ENCODE results near the gene C4orf50.

C4orf50 gene

DNA sequence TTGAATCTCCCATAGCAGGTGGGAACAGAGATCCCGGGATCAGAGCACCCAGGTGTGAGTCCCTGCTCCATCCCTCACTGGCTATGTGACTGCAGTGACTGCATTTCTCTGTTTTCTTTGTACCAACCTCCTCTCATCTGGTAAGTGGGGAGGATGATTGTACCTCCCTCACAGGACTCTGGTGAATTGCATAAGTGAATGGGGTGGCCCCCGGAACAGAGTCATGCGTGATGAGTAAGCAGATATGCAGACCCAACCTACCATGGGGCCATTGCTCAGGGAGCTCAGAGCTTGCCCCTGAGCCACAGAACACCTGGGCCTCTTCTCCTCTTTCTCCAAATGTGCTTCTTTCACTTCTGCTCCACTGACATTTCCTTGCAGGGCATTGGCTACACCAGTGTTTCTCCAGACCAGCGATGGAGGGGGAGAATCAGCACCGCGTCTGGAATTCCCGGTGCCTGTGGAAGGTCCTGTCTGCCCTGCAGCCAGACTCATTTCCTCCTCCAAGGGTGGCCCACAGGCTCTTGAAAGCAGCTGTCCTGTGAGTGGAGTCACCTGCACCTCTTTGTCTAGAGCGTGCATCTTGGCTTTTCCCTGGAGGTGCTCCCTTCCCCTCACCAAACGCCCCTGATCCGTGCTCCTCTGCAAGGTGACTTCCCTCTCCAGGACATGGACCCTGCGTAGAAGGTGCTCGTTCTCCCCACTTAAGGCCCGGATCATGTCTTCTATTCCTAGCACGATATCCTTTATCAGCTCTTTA lies 30.0 kb downstream of the C4orf50 start:
- no peak for DNase-seq (ENCODE audit: insufficient read length, low spot score)
- TF ChIP-seq POLR2A (IDR thresholded peaks at IDR 0.05; ENCODE audit: low read depth, low read length): no peak
- FAIRE-seq: no peak

DNA sequence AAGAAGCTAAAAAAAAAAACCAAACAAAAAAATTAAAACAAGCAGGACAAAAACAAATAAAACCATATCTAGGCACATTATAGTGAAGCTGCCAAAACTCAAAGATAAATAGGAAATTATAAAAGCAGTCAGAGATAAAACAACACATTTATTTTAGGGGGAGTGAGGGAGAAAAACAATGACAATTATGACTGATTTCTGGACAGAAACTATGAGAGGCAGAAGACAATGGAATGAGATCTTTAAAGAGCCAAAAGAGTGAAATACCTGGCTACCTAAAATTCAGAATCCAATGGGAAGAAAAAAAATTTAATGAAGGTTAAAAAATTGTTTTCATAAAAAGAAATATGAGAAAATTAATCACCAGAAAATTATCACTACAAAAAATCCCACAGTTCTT lies 33.4 kb downstream of the C4orf50 start:
- no peak for TF ChIP-seq POLR2A (IDR thresholded peaks at IDR 0.05; ENCODE audit: low read depth, low read length)
- DNase-seq (ENCODE audit: insufficient read length, low spot score) (no peak), FAIRE-seq (no peak)

DNA sequence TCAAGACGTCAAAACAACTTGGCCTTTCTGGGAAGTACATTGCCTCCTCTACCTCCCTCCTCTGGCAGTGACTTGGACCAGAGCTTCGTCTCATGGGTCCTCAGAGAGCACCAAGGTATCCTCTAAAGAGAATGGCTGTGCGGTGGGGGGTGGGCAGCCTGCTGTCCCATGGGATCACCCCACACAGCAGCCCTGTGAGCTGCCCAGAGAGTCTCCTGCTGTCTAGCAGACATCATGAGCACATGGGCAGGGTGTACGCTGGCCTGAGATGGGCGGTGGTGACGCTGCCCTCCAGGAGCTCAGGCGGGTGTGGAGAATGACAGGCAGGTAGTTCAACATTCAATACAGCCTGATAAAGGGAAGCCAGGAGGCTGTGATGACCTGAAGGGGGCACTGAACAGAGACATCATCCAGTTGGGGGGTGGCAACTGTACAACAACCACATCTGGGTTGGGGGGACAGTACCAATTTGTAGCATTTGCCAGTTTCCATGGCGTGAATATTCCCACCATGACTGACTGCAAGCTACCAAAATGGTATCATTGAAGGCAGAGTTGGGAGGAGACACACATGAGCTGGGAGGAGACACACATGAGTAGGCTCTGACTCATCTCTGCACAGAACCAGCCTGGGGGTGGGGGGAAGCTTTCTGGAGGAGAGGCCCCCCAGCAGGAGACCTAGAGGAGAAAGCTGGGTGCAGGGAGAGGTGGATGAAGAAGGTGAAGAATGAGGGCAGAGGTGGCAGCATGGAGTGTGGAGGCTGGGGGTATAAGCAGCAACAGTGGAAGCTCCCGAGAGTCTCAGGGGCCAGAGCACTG lies 35.9 kb downstream of the C4orf50 start:
- FAIRE-seq: no peak

DNA sequence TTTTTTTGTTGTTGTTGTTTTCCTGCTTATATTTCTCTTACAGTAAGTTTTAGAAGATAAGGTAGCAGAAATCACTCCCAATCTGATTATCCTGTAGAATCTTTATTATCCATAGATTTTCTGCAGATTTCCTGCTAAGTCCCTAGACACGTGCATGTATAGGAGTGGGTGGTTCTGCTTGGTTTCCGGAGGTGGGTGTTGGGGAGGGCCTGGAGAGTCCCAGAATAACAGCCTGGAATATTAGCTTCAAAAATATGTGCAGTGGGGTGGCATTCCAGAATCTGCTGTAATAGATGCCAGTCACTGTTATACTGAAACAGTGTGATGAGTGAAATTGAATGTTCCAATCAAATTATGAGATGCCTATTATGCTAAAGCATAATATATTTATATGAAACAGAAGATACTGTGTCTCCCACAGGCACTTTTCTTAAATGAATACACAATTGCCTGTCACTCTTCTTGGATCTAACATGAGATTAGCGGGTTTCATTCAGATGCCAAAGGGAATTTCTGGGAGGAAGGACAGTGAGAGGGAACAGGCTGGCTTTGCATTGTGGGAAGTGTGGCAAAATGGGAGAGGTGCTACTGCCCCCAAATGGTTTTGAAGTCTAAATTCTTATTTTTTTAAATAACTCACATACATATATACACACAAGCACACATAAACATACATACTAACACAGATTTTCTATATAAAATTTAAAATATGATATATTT lies 37.6 kb downstream of the C4orf50 start:
- DNase-seq (ENCODE audit: insufficient read length, low spot score) (no peak), FAIRE-seq (no peak)
- no peak for TF ChIP-seq POLR2A (IDR thresholded peaks at IDR 0.05; ENCODE audit: low read depth, low read length)

More for the DNA sequence above, 35.9 kb downstream of the C4orf50 start:
- no peak for DNase-seq (ENCODE audit: insufficient read length, low spot score)
- no peak for TF ChIP-seq POLR2A (IDR thresholded peaks at IDR 0.05; ENCODE audit: low read depth, low read length)

DNA sequence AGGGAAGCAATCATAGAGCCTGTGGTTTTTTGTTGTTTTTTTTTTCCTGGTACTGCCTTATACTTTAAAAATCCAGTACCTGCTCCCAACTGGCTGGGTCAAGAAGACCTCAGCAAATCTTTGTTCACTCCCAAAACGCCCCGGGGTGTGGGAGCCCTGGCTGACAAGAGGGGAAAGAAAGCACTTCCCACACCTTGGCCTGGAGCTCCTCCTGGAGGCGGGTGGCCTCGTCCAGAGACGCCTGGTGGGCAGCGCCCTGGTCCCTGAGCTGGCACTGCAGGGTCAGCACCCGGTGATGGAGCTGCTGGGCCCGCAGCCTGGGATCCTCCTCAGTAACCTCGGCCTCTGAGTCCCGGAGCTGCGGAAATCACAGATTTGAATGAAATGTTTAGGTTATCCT lies 38.2 kb downstream of the C4orf50 start:
- FAIRE-seq: no peak
- no peak for DNase-seq (ENCODE audit: insufficient read length, low spot score)
- TF ChIP-seq POLR2A (IDR thresholded peaks at IDR 0.05; ENCODE audit: low read depth, low read length): no peak

DNA sequence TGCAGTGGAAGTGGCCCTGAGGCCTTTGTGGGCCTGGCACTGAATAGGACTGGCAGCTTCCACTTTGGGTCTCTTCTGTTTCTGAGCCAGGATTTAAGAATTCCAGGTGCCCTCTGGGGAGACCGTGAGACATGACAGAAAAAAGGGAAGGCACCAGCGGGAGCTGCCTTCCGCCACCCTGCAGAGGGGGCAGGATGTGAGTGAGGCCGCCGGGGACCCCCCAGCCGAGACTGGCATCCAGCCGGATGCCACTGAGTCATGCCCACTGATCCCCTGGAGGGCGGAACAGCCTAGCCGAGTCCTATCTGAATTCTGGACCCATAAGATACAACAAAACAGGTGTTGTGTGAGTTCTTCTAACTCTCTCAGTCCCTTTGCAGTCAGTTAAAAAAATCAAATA lies 41.3 kb downstream of the C4orf50 start:
- FAIRE-seq: no peak
- no peak for DNase-seq (ENCODE audit: insufficient read length, low spot score)
- TF ChIP-seq POLR2A (IDR thresholded peaks at IDR 0.05; ENCODE audit: low read depth, low read length): no peak

DNA sequence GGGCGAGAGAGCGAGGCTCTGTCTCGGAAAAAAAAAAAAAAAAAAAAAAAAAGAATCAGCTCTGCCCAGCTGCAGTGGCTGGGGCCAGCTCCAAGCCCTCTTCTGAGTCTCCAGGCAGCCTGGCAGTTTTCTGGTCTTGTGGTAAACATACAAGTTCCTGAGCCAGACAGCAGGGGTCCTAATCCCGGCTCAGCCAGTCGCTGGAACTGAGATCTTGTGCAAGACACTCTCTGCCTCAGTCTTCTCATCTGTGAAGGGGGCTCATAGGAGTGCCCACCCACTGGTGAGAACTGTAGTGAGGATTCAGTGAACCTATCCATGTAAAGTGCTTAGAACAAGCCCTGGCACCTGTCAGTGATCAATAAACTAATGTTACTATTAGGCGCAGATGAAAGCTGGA lies 41.8 kb downstream of the C4orf50 start:
- TF ChIP-seq POLR2A (IDR thresholded peaks at IDR 0.05; ENCODE audit: low read depth, low read length): no peak
- DNase-seq (ENCODE audit: insufficient read length, low spot score) (no peak), FAIRE-seq (no peak)

DNA sequence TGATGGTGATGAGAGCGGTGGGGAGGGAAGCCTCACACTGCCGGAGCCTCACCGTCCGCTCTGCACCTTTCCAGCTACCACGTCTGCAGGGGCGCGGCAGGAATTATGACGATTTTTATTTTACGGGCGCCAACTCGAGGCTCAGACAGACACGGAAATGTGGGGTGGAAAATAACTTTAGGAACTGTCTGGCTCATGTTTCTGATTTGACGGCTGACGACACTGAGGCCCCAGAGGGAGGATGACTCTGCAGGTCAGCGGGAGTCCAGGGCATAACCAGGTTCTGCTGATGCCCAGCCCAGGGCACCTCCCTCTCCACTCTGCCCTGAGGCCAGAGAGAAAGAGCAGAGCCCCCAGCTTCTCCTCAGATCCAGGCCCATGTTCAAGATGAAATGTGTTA lies 43.9 kb downstream of the C4orf50 start:
- no peak for DNase-seq (ENCODE audit: insufficient read length, low spot score)
- no peak for FAIRE-seq
- TF ChIP-seq POLR2A (IDR thresholded peaks at IDR 0.05; ENCODE audit: low read depth, low read length): no peak

DNA sequence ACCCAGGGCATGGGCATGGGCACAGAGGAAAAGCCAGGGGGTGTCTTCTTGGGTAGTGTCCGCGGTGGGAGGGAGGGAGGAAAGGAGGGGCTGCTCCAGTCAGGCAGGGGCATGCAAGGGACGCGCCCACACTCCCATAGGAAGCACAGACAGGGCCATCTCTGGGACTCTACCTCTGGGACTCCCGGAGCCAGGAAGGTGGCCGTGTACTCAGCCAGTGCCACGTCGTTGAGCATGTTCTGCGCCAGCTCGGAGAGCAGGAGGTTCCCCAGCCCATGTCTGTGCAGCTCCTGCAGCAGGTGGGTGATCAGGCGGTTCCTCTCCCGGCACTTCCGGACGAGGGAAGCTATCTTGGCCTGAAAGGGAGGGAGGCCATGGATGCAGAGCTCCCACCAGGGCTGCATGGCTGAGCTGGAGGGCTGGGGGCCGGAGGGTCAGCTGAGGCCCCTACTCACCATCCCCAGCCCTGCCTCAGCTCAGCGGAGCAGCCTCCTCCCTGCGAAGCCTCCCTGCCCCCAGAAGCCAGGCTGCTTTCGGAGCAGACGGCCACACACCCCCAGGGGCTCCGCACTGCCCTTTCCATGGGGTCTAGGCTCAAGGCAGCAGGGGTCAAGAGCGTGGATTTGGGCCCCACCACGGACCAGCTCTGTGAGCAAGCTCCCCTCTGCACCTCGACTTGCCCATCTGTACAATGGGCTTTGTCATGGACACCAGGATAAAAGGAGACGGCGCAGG lies 44.6 kb downstream of the C4orf50 start:
- DNase-seq (ENCODE audit: insufficient read length, low spot score) (no peak), FAIRE-seq (no peak)
- TF ChIP-seq POLR2A (IDR thresholded peaks at IDR 0.05; ENCODE audit: low read depth, low read length): no peak

DNA sequence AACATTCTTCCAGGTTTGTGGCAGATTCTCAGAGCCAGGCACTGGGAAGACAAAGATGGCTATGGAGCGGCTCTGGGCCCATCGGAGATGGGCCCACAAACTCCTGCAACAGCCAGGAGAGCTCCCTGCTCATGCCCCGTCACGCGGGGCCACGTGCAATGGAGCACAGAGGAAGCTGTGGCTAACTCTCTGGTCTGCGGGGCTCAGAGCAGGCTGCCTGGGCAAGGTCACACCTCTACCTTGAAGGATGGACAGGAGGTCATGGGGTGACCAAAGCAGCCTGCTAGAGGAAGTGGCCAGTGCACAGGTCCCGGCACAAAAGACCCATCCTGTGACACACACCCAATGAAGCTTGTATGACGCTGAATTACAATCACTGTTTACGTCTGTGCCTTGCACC lies 45.2 kb downstream of the C4orf50 start:
- FAIRE-seq (no peak), DNase-seq (ENCODE audit: insufficient read length, low spot score) (no peak)
- no peak for TF ChIP-seq POLR2A (IDR thresholded peaks at IDR 0.05; ENCODE audit: low read depth, low read length)

DNA sequence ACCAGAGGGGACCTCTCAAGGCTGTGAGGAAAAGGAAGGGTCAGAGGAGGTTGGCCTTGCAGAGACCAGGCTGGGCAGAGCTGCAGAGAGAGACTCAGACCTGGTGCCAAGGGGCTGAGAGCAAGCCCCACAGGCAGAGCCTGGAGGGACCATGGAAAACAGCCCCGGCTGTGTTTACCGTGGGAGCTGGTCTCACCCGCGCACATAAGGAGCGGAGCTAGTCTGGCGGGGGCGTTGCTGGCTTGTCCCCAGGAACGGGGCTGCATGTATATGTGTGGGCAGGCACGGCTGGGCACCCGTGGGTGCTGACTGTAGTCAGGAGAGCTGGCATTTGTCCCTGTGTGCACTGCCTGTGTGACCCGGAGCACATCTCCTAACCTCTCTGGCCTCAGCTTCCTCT lies 45.7 kb downstream of the C4orf50 start:
- no peak for TF ChIP-seq POLR2A (IDR thresholded peaks at IDR 0.05; ENCODE audit: low read depth, low read length)
- no peak for FAIRE-seq

DNA sequence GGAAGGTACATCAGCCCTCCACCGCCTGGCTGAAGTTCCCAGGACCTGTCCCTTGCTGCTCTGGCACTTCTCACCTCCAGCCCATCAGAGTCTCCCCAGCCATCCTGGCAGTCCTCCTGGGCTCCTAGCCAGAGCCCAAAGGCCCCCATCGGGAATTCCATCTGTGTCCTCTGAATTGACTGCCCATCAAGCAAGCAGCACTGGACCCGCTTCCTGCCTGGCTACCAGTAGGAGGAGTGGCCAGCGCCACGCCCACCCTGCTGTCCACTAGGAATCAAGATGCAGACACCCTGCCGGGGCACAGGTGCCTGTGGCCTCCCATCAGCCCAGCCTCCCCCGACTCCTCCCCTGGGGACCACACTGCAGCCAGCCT lies 47.2 kb downstream of the C4orf50 start:
- FAIRE-seq (no peak), DNase-seq (ENCODE audit: insufficient read length, low spot score) (no peak)
- no peak for TF ChIP-seq POLR2A (IDR thresholded peaks at IDR 0.05; ENCODE audit: low read depth, low read length)

More for the DNA sequence above, 45.7 kb downstream of the C4orf50 start:
- DNase-seq (ENCODE audit: insufficient read length, low spot score): no peak

DNA sequence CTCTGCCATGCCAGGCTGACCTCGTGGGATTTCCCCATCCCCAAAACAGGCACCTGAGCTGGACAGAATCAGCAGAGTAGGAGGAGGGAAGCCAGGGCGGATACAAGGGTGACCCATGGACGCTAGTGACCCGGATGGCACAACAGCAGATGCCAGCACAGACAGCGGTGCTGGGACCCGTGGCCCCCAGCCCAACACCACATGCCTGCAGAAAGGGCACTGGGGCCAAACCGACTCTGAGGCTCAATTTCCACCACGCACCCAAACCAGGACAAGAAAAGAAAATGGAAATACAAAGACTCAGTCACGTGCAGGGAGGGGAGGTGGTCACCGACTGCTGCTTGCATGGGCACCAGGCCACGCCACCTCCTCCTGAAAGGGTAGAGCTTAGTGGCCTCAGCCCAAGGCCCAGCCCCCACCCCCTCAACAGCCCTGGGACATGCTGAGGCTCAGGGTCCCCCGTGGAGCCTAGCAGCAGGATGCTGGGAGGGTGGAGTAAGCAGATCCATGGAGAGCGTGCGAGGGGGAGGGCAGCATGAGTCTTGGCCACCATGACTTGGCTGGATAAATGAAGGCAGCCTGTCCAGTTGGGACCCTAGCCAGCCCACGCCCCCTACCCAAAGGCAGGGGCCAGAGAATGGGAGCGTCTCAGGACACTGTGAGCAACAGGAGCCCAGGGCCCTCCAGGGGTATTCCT lies 47.7 kb downstream of the C4orf50 start:
- TF ChIP-seq POLR2A (IDR thresholded peaks at IDR 0.05; ENCODE audit: low read depth, low read length): no peak
- no peak for DNase-seq (ENCODE audit: insufficient read length, low spot score)
- no peak for FAIRE-seq
